Natural killer cell (primary cell): ENCODE results near the gene RPS16. TPM values are rescaled to one million over a fixed set of nuclear protein-coding genes. Genes with fewer than 3 reads are reported as not detected.

Experiments used
- ATAC-seq, 3 donors: fragments of 150-1000 bp in 2 of 3; fragments of 200-7000 bp in 1 of 3; cut with Tn5 transposase; 1 replicate in 1 of 3; 2 replicates in 2 of 3; pipeline ENCODE4 v1.10.0; 2021; ENCODE audit warnings: mild to moderate bottlenecking in 2 of 3, moderate library complexity in 2 of 3
- DNase-seq, 2 donors: peaks; one replicate each; pipeline versions ENCODE4 v3.0.0 to v3.0.0-alpha.2; 2013 to 2021; ENCODE audit warnings: mixed read lengths in 1 of 2
- H3K27ac ChIP-seq: one replicate; pipeline ENCODE4 v1.5.1; 2013; ENCODE audit warnings: mild to moderate bottlenecking, low read length
- H3K27me3 ChIP-seq: one replicate; pipeline ENCODE4 v1.6.1; 2013; ENCODE audit warnings: low read length; ENCODE audit not compliant: control insufficient read depth, insufficient read depth
- H3K36me3 ChIP-seq: one replicate; pipeline ENCODE4 v1.6.1; 2013; ENCODE audit warnings: low read length; ENCODE audit not compliant: control insufficient read depth, insufficient read depth
- H3K4me1 ChIP-seq: one replicate; pipeline ENCODE4 v1.6.1; 2013; ENCODE audit warnings: low read length; ENCODE audit not compliant: control insufficient read depth, insufficient read depth
- H3K4me3 ChIP-seq: one replicate; pipeline ENCODE4 v1.5.1; 2013; ENCODE audit warnings: low read length
- H3K9me3 ChIP-seq: one replicate; pipeline ENCODE4 v1.6.1; 2013; ENCODE audit warnings: low read length; ENCODE audit not compliant: control insufficient read depth, insufficient read depth
- H3K27ac Mint-ChIP-seq, 2 donors: one replicate each; pipeline ENCODE4 v1.8.0; 2022; ENCODE audit warnings: mild to moderate bottlenecking in 2 of 2, mixed read lengths in 2 of 2, moderate library complexity in 1 of 2
- H3K27me3 Mint-ChIP-seq, 2 donors: one replicate each; pipeline ENCODE4 v1.8.0; 2022; ENCODE audit warnings: low read depth in 2 of 2, mixed read lengths in 2 of 2
- H3K36me3 Mint-ChIP-seq: one replicate; pipeline ENCODE4 v1.8.0; 2022; ENCODE audit warnings: mixed read lengths
- H3K4me1 Mint-ChIP-seq, 2 donors: one replicate each; pipeline ENCODE4 v1.8.0; 2022; ENCODE audit warnings: mixed read lengths in 2 of 2
- H3K4me3 Mint-ChIP-seq: one replicate; pipeline ENCODE4 v1.8.0; 2022; ENCODE audit warnings: mild to moderate bottlenecking, moderate library complexity, mixed read lengths
- H3K9me3 Mint-ChIP-seq, 2 donors: one replicate each; pipeline ENCODE4 v1.8.0; 2022; ENCODE audit warnings: mixed read lengths in 2 of 2
- CTCF ChIP-seq: fragments of 200-600 bp; IDR thresholded peaks from one replicate; pipeline ENCODE4 v1.8.0; 2022; ENCODE audit warnings: antibody characterized with exemption
- WGBS: methylation state at CpG from one replicate; pipeline ENCODE4 v1.1.7; 2013; ENCODE audit warnings: missing lambda C conversion rate; ENCODE audit not compliant: insufficient coverage; 5-methylcytosine and 5-hydroxymethylcytosine counted together
- intact Hi-C: fragments of 100-400 bp; cut with micrococcal nuclease; formaldehyde crosslinking; loops from one replicate; pipeline ENCODE4 v1.14.2; 2022
- total RNA-seq, 4 donors: library from RNA; stranded (reverse); fragments of 120-200 nt in 1 of 4; gene quantifications; one replicate each; pipeline versions ENCODE4 v1.2.3 to v1.2.4, GENCODE V29; 2013 to 2022

The RPS16 gene
- total RNA-seq, 3 donors from 2014 or later (not counting 1 experiment from before 2014, with no cell fraction given): 1,227 to 1,543 (median 1,399) TPM

- H3K4me3 Mint-ChIP-seq: peak within 1 kb of the TSS; percentile 97
- intact Hi-C loops: loop anchor here (1.0 to 2.0 kb wide), 4 partner anchors 11 to 54 kb away; partner anchors contain the start of genes SAMD4B and SUPT5H
- H3K4me1 ChIP-seq: peaks cover 25% of the 10 kb centered on the region
- H3K36me3 Mint-ChIP-seq: no peaks in the 10 kb centered on the region
- peak within 1 kb of the TSS; percentile 92 for H3K4me3 ChIP-seq
- peak; percentile 90 to 100 for DNase-seq
- no peaks in the 10 kb centered on the region for H3K9me3 Mint-ChIP-seq
- TF ChIP-seq CTCF: no peak
- peak within 1 kb of the TSS; percentile 98 for H3K27ac ChIP-seq
- peaks cover 16 to 32% of the 10 kb centered on the region in 2 donors for H3K4me1 Mint-ChIP-seq
- peaks cover 52% of the 10 kb centered on the region for H3K36me3 ChIP-seq
- under 1% methylated on average over 60 of the region's 60 CpGs for WGBS
- no peaks in the 10 kb centered on the region for H3K27me3 Mint-ChIP-seq
- H3K27ac Mint-ChIP-seq: peak within 1 kb of the TSS; percentile 91 to 98
- no peaks in the 10 kb centered on the region for H3K27me3 ChIP-seq
- H3K9me3 ChIP-seq: no peaks in the 10 kb centered on the region
- ATAC-seq: peak; percentile 91 to 98 (median 92)
Observed at GRCh38 chr19:39390751-39391437, 44.9 kb downstream of the RPS16 start, which contains the start of the genes MED29 and PAF1. Gene MED29 (plus strand): TSS chr19:39391378. CDS start chr19:39391423, 45 bp downstream. Gene PAF1 (minus strand): TSS chr19:39391106. CDS start chr19:39390864, 242 bp downstream.

- H3K9me3 Mint-ChIP-seq: no peaks in the 10 kb centered on the region
- no peaks in the 10 kb centered on the region for H3K36me3 Mint-ChIP-seq
- H3K27ac ChIP-seq: peak overlapping the region; percentile 98
- no peaks in the 10 kb centered on the region for H3K9me3 ChIP-seq
- peaks cover 54% of the 10 kb centered on the region for H3K36me3 ChIP-seq
- ATAC-seq (no peak), DNase-seq (peak in 1 of 2 donors; percentile 93)
- no peaks in the 10 kb centered on the region for H3K27me3 Mint-ChIP-seq
- no peaks in the 10 kb centered on the region for H3K27me3 ChIP-seq
- peaks cover 16 to 32% of the 10 kb centered on the region in 2 donors for H3K4me1 Mint-ChIP-seq
- H3K4me3 ChIP-seq: peak overlapping the region; percentile 92
- intact Hi-C loops: loop anchor here (2.0 kb wide), 3 partner anchors 46 to 54 kb away; partner anchors contain the start of genes SAMD4B and SUPT5H
- TF ChIP-seq CTCF: no peak
- H3K4me1 ChIP-seq: peaks cover 25% of the 10 kb centered on the region
- WGBS: under 1% methylated on average over 10 of the region's 10 CpGs
- peak overlapping the region; percentile 91 to 98 for H3K27ac Mint-ChIP-seq
- peak overlapping the region; percentile 97 for H3K4me3 Mint-ChIP-seq
Observed at GRCh38 chr19:39390451-39390750, 45.3 kb downstream of the RPS16 start.

- Histone ChIP-seq H3K9me3 (no peaks in the 10 kb centered on the region), H3K27ac (peak overlapping the region; percentile 98), H3K4me1 (peaks cover 25% of the 10 kb centered on the region), H3K36me3 (peaks cover 51% of the 10 kb centered on the region), H3K27me3 (no peaks in the 10 kb centered on the region), H3K4me3 (peak overlapping the region; percentile 92)
- Mint-ChIP-seq H3K9me3 (no peaks in the 10 kb centered on the region), H3K4me1 (peaks cover 16 to 37% of the 10 kb centered on the region in 2 donors), H3K27ac (peak overlapping the region; percentile 91 to 98), H3K36me3 (no peaks in the 10 kb centered on the region), H3K27me3 (no peaks in the 10 kb centered on the region), H3K4me3 (peak overlapping the region; percentile 97)
- ATAC-seq (no peak), DNase-seq (no peak)
- no peak for TF ChIP-seq CTCF
- intact Hi-C loops: loop anchor here (2.0 kb wide), 3 partner anchors 47 to 55 kb away; partner anchors contain the start of genes SAMD4B and SUPT5H
- 85% methylated on average over 11 of the region's 13 CpGs for WGBS
Observed at GRCh38 chr19:39389631-39390414, 45.9 kb downstream of the RPS16 start.
